RWPE2 (cell line): ENCODE measurements around the gene BDKRB2.

Source experiments
- ATAC-seq: fragments of 200-7000 bp; cut with Tn5 transposase; 3 replicates; pipeline ENCODE4 v1.9.1; 2021; ENCODE audit warnings: low read depth
- DNase-seq: peaks from one replicate; pipeline ENCODE4 v3.0.0-alpha.2; 2020; ENCODE audit warnings: low spot score
- H3K27ac ChIP-seq: fragments of 450-650 bp; 2 replicates; pipeline ENCODE4 v1.5.1; 2017; ENCODE audit warnings: mild to moderate bottlenecking; ENCODE audit not compliant: poor library complexity, severe bottlenecking
- H3K27me3 ChIP-seq: fragments of 250-450 bp; sonication (Bioruptor Pico); 2 replicates; pipeline ENCODE4 v1.5.1; 2021; ENCODE audit warnings: mild to moderate bottlenecking, moderate library complexity; ENCODE audit not compliant: insufficient read depth, poor library complexity, severe bottlenecking
- H3K36me3 ChIP-seq: fragments of 250-450 bp; sonication (Bioruptor Pico); 2 replicates; pipeline ENCODE4 v1.5.1; 2020; ENCODE audit warnings: low read depth, mild to moderate bottlenecking, moderate library complexity
- H3K4me1 ChIP-seq: fragments of 250-450 bp; sonication (Bioruptor Pico); 2 replicates; pipeline ENCODE4 v1.5.1; 2021; ENCODE audit warnings: mild to moderate bottlenecking, moderate library complexity; ENCODE audit not compliant: insufficient read depth, poor library complexity, severe bottlenecking
- H3K4me3 ChIP-seq: fragments of 250-450 bp; sonication (Bioruptor Pico); 2 replicates; pipeline ENCODE4 v1.5.1; 2021; ENCODE audit warnings: mild to moderate bottlenecking, moderate library complexity; ENCODE audit not compliant: severe bottlenecking
- H3K9me3 ChIP-seq: fragments of 250-450 bp; sonication (Bioruptor Pico); 2 replicates; pipeline ENCODE4 v1.5.1; 2021; ENCODE audit warnings: mild to moderate bottlenecking, moderate library complexity; ENCODE audit not compliant: severe bottlenecking
- TF ChIP-seq, protein P1 (sequence below): fragments of 450-650 bp; IDR thresholded peaks from one replicate; pipeline ENCODE4 v1.5.1; 2017; ENCODE audit warnings: mild to moderate bottlenecking, moderate library complexity; ENCODE audit not compliant: poor library complexity, severe bottlenecking

The BDKRB2 gene

DNA sequence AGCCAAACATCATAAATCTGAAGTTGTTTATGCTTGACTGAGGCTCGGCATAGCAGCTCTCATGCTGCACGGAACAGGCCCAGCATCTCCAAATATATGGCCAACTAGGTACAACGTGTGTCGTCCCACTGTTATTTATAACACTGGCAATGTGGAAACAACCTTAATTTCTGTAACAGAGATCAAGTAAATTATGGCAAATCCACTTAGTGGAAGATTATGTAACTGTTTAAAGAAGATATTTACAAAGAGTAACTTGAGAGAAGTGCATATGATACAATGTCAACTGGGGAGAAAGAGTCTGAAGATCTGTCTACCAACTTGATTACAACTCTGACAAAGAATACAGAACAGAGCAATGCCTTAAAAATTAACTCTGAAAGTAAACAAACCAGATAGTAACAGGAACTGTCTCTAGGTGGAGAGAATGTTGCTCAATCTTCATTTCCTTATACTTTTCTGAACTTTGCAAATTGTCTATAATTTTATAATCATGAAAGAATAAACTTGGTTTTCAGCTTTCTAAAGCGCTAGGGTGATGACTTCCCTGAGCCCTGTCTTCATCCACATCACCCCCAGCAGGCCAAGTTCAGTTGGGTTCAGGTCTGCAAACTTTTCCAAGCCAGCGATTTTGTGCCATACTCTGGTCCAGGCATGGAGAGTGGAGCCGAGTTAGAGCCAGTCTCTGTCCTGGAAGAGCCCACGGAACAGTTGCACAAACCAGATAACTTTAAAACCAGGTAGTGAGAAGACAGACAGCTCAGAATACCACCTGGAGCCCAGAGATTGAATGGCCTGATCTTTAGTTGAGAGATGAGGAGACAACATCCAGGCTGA is 44.3 kb upstream of the BDKRB2 start:
- Histone ChIP-seq H3K9me3 (no peaks in the 10 kb centered on the region), H3K4me1 (no peaks in the 10 kb centered on the region), H3K27ac (no peak overlapping the region), H3K4me3 (no peak overlapping the region), H3K27me3 (no peaks in the 10 kb centered on the region), H3K36me3 (no peaks in the 10 kb centered on the region)
- DNase-seq: no peak
- TF ChIP-seq, protein P1, sequence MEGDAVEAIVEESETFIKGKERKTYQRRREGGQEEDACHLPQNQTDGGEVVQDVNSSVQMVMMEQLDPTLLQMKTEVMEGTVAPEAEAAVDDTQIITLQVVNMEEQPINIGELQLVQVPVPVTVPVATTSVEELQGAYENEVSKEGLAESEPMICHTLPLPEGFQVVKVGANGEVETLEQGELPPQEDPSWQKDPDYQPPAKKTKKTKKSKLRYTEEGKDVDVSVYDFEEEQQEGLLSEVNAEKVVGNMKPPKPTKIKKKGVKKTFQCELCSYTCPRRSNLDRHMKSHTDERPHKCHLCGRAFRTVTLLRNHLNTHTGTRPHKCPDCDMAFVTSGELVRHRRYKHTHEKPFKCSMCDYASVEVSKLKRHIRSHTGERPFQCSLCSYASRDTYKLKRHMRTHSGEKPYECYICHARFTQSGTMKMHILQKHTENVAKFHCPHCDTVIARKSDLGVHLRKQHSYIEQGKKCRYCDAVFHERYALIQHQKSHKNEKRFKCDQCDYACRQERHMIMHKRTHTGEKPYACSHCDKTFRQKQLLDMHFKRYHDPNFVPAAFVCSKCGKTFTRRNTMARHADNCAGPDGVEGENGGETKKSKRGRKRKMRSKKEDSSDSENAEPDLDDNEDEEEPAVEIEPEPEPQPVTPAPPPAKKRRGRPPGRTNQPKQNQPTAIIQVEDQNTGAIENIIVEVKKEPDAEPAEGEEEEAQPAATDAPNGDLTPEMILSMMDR: no peak
- ATAC-seq: no peak

- TF ChIP-seq, protein P1: no peak
- DNase-seq (no peak), ATAC-seq (no peak)
- Histone ChIP-seq H3K27me3 (no peaks in the 10 kb centered on the region), H3K27ac (no peak overlapping the region), H3K4me3 (no peak overlapping the region), H3K9me3 (no peaks in the 10 kb centered on the region), H3K4me1 (no peaks in the 10 kb centered on the region), H3K36me3 (no peaks in the 10 kb centered on the region)
Observed at GRCh38 chr14:96160913-96161310, 43.7 kb upstream of the BDKRB2 start.

DNA sequence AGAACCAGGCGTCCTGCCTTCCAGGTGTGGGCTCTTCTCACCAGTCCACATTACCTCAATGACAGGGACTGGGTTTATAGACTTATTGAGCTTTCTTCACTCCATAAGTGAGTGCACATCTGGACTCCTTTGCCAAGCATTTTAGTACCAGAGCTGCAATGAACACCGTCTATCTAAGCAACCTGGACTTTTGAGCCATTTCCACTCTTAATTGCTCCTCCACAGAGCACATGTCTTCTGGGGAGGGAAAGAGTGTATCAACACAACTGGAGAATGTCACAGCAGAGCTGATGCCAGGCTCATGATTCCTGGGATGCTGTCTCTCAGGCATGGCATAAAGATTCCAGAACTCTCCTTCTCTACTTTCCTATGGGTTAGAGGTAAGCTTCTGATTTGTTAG is 43.0 kb upstream of the BDKRB2 start:
- DNase-seq (no peak), ATAC-seq (no peak)
- Histone ChIP-seq H3K27ac (no peak overlapping the region), H3K36me3 (no peaks in the 10 kb centered on the region), H3K9me3 (no peaks in the 10 kb centered on the region), H3K27me3 (no peaks in the 10 kb centered on the region), H3K4me1 (no peaks in the 10 kb centered on the region), H3K4me3 (no peak overlapping the region)
- TF ChIP-seq, protein P1: no peak

GRCh38 chr14:96162265-96162664 is 42.4 kb upstream of the BDKRB2 start:
- no peaks in the 10 kb centered on the region for H3K36me3 ChIP-seq
- DNase-seq (no peak), ATAC-seq (no peak)
- TF ChIP-seq, protein P1: no peak
- no peaks in the 10 kb centered on the region for H3K4me1 ChIP-seq
- H3K27me3 ChIP-seq: no peaks in the 10 kb centered on the region
- no peak overlapping the region for H3K4me3 ChIP-seq
- no peak overlapping the region for H3K27ac ChIP-seq
- no peaks in the 10 kb centered on the region for H3K9me3 ChIP-seq

- H3K27me3 ChIP-seq: no peaks in the 10 kb centered on the region
- H3K4me1 ChIP-seq: no peaks in the 10 kb centered on the region
- H3K36me3 ChIP-seq: no peaks in the 10 kb centered on the region
- ATAC-seq (no peak), DNase-seq (no peak)
- H3K27ac ChIP-seq: no peak overlapping the region
- TF ChIP-seq, protein P1: no peak
- H3K9me3 ChIP-seq: no peaks in the 10 kb centered on the region
- no peak overlapping the region for H3K4me3 ChIP-seq
Observed at GRCh38 chr14:96162741-96163140, 41.9 kb upstream of the BDKRB2 start.
